Naive thymus-derived CD8-positive, alpha-beta T cell (primary cell): ENCODE data around the gene IPMK. TPM values are rescaled to one million over a fixed set of nuclear protein-coding genes. Genes with fewer than 3 reads are reported as not detected.
"Not testable (repeated sequence)": the region's sequence is repeated elsewhere in the genome, so short reads cannot be mapped to it uniquely, and the experiment has no call there.

Source experiments
- ATAC-seq, 2 donors: fragments of 150-1000 bp; cut with Tn5 transposase in 1 of 2; sonication (Bioruptor Pico), chemical (Tn5 transposase) in 1 of 2; 1 replicate in 1 of 2; 2 replicates in 1 of 2; pipeline ENCODE4 v1.10.0; 2021; ENCODE audit warnings: mild to moderate bottlenecking in 2 of 2, moderate library complexity in 2 of 2
- POLR2A ChIA-PET: fragments of 350-600 bp; sonication (Branson Sonifier 250); formaldehyde crosslinking; loops from one replicate; lab custom pipeline; 2021; ENCODE audit warnings: antibody characterized with exemption; lab: Charles Lee
- DNase-seq, 10 donors: peaks; one replicate each; pipeline versions ENCODE4 v3.0.0 to v3.0.0-alpha.2; 2020 to 2022
- H3K27ac Mint-ChIP-seq, 10 donors: one replicate each; pipeline ENCODE4 v1.8.0; 2020 to 2022; ENCODE audit warnings: mild to moderate bottlenecking in 10 of 10, mixed read lengths in 10 of 10, moderate library complexity in 4 of 10, inconsistent platforms in 1 of 10
- H3K27me3 Mint-ChIP-seq, 5 donors: one replicate each; pipeline ENCODE4 v1.8.0; 2021 to 2022; ENCODE audit warnings: mixed read lengths in 5 of 5
- H3K36me3 Mint-ChIP-seq, 3 donors: one replicate each; pipeline ENCODE4 v1.8.0; 2020 to 2022; ENCODE audit warnings: mixed read lengths in 3 of 3, mild to moderate bottlenecking in 2 of 3, inconsistent platforms in 1 of 3
- H3K4me1 Mint-ChIP-seq, 4 donors: one replicate each; pipeline ENCODE4 v1.8.0; 2021 to 2022; ENCODE audit warnings: mixed read lengths in 4 of 4
- H3K4me3 Mint-ChIP-seq, 10 donors: one replicate each; pipeline ENCODE4 v1.8.0; 2020 to 2022; ENCODE audit warnings: mild to moderate bottlenecking in 10 of 10, mixed read lengths in 10 of 10, moderate library complexity in 6 of 10, inconsistent platforms in 1 of 10
- H3K9me3 Mint-ChIP-seq, 9 donors: one replicate each; pipeline ENCODE4 v1.8.0; 2020 to 2022; ENCODE audit warnings: mixed read lengths in 9 of 9, mild to moderate bottlenecking in 3 of 9, inconsistent platforms in 1 of 9, moderate library complexity in 1 of 9
- polyA plus RNA-seq, 3 donors: library from polyadenylated mRNA; unstranded; fragments of 300-500 nt; fragmentation: Illumina TruSeq; gene quantifications; one replicate each; pipeline ENCODE4 v1.2.3, GENCODE V29; 2021
- total RNA-seq, 8 experiments: library from RNA in 2 of 8; stranded (reverse) in 2 of 8; gene quantifications; one replicate each; pipeline ENCODE4 v1.2.3 and lab custom pipeline; 2021 to 2026

Gene IPMK
- total and polyA plus RNA-seq, 5 experiments from 2014 or later: 1.6 to 7.1 (median 2.2) TPM

DNA sequence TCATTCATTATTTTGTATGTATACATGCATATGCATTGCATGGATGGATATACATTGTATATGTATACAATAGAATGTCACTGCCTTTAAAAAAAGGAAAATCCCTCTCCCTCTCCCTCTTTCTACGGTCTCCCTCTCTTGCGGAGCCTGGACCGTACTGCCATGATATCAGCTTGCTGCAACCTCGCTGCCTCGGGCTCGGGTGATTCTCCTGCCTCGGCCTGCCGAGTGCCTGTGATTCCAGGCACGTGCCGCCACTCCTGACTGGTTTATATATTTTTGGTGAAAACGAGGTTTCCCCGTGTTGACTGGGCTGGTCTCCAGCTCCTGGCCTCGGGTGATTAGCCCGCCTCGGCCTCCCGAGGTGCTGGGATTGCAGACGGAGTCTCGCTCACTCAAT, 24.4 kb downstream of the IPMK start:
- peaks cover 0 to 18% (median 12%) of the 10 kb centered on the region in 3 donors for H3K36me3 Mint-ChIP-seq
- peaks cover 20 to 49% (median 31%) of the 10 kb centered on the region in 4 donors for H3K4me1 Mint-ChIP-seq

DNA sequence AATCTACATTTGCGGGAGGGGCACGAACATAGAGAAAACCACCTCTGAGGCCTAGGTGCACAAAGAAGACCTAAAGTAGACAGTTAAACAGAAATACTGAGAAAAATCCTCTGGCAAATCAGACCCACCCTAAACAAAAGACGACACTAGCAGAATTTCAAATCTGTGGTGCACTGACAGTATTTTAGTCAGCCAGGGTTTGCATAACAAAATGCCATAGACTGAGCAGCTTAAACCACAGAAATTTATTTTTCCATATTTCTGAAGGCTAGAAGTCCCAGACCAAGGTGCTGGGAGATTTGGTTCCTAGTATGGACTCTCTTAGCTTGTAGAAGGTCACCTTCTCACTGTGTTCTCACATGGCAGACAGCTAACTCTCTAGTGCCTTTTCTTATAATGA, 26.3 kb downstream of the IPMK start:
- Mint-ChIP-seq H3K36me3 (peaks cover 0 to 29% (median 25%) of the 10 kb centered on the region in 3 donors), H3K27ac (peak overlapping the region in 2 of 10 donors; percentile 50 to 77), H3K4me3 (peak overlapping the region in 3 of 10 donors; percentile 5 to 23 (median 7)), H3K27me3 (no peaks in the 10 kb centered on the region), H3K9me3 (peaks cover 0 to 16% (median 7%) of the 10 kb centered on the region in 9 donors), H3K4me1 (peaks cover 21 to 54% (median 38%) of the 10 kb centered on the region in 4 donors)
- POLR2A ChIA-PET: no interaction called here
- DNase-seq: no peak
- no peak for ATAC-seq

More for the DNA sequence above, 24.4 kb downstream of the IPMK start:
- H3K4me3 Mint-ChIP-seq: no peak overlapping the region
- H3K27ac Mint-ChIP-seq: no peak overlapping the region
- POLR2A ChIA-PET: no interaction called here
- ATAC-seq (no peak), DNase-seq (no peak)
- H3K27me3 Mint-ChIP-seq: no peaks in the 10 kb centered on the region
- peaks cover 0 to 23% (median 7%) of the 10 kb centered on the region in 9 donors for H3K9me3 Mint-ChIP-seq

DNA sequence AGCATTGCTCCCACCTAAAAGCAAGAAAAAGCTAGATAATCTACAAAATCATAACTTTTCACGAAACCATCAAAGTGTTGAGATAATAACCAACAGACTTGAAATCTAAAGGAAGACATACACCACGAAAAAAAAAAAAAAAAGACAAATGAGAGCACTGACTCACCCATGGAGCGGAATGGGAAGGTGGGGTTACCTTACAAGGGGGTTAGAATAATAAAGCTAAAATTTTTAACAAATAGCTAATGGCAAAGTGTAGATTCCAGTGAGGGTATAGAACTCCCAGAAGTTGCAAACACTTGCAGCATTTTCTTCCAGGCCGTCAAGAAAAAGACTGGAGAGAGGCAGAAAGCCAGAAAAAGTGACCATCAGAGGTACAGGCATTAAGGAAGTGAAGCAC, 27.2 kb downstream of the IPMK start:
- ATAC-seq: no peak
- Mint-ChIP-seq H3K9me3 (peaks cover 0 to 12% (median 7%) of the 10 kb centered on the region in 9 donors), H3K27ac (peak overlapping the region in 5 of 10 donors; percentile 18 to 77 (median 50)), H3K4me1 (peaks cover 21 to 49% (median 38%) of the 10 kb centered on the region in 4 donors), H3K36me3 (peaks cover 0 to 35% (median 30%) of the 10 kb centered on the region in 3 donors), H3K4me3 (peak overlapping the region in 3 of 10 donors; percentile 13 to 28 (median 23)), H3K27me3 (no peaks in the 10 kb centered on the region)
- no peak for DNase-seq
- POLR2A ChIA-PET: no interaction called here

DNA sequence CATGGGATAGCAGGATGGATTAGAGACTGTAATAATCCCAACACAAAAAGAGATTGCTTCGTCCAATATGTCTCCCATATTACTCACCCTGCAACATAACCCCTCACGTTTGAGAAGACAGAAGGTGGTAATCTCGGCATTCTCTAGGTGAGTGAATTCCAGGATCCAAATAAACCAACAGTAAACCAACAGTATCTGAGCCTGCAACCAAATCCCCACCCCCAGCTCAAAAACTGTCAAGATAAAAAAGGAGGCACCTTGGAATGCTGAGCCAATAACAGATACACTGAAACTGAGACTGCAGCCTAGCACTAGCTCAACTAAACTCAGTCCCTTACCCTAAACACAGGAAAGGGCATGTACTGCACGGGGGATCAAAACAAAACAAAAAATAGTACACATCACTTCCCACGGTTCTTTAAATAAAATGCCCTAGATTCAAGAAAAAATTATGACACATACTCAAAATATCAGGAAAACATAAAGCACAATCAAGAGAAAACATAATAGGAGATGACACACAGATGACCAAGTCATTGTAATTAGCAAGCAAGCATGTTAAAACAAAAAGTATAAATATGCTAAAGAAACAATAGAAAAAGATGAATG, 28.0 kb downstream of the IPMK start:
- H3K4me3 Mint-ChIP-seq: peak overlapping the region in 2 of 10 donors; percentile 2 to 6
- peaks cover 0 to 42% (median 38%) of the 10 kb centered on the region in 3 donors for H3K36me3 Mint-ChIP-seq
- no peaks in the 10 kb centered on the region for H3K27me3 Mint-ChIP-seq
- peak overlapping the region in 2 of 10 donors; percentile 32 to 47 for H3K27ac Mint-ChIP-seq
- POLR2A ChIA-PET: no interaction called here
- DNase-seq: no peak
- peaks cover 21 to 51% (median 38%) of the 10 kb centered on the region in 4 donors for H3K4me1 Mint-ChIP-seq
- ATAC-seq: no peak
- peaks cover 0 to 11% (median 6%) of the 10 kb centered on the region in 9 donors for H3K9me3 Mint-ChIP-seq

DNA sequence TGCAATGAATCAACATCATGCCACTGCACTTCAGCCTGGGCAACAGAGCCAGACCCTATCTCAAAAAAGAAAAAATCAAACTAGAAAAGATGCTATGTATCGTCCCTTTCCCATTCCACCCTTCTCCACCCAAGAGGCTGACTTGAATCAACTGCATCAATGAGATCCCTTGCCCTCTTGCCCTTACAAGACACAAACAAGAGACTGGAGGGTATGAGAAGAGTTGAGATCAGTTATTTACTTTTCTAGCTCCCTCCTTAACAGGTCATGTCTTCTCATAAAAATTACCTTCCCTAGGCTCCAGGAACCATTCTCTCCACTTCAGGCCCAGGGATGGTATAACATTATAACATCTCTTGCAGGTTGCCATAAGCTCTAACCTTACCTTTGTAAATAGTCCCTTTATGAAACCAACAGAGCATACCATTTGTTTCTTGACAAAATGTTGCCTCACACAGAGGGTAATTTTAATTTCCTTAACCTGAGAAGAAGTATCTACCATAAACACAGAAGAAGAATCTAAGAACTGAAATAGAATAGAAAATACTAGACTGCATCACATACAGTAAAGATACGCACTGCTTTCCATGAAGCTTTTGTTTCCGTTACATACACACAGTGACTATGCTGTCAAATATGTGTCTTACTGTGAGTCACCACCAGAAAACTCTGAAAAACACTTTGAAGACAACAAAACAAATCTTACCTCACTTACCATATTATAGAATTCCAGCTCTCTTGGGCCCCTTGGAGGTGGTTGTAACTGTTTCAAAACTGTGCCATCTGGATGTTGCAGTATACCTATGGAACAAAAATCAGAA, 30.5 kb downstream of the IPMK start:
- Mint-ChIP-seq H3K4me3 (no peak overlapping the region), H3K9me3 (peaks cover 0 to 5% (median 0%) of the 10 kb centered on the region in 9 donors), H3K27ac (peak overlapping the region in 2 of 10 donors; percentile 19 to 31), H3K36me3 (peaks cover 4 to 57% (median 52%) of the 10 kb centered on the region in 3 donors), H3K27me3 (no peaks in the 10 kb centered on the region), H3K4me1 (peaks cover 26 to 54% (median 41%) of the 10 kb centered on the region in 4 donors)
- no peak for DNase-seq
- no peak for ATAC-seq
- POLR2A ChIA-PET: no interaction called here

DNA sequence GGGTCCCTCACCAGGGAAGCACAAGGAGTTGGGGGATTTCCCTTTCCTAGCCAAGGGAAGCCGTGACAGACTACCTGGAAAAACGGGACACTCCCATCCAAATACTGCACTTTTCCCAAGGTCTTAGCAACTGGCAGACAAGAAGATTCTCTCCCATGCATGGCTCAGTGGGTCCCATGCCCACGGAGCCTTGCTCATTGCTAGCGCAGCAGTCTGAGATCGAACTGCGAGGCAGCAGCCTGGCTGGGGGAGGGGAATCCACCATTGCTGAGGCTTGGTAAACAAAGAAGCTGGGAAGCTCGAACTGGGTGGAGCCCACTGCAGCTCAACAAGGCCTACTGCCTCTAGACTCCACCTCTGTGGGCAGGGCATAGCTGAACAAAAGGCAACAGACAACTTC, 37.8 kb downstream of the IPMK start:
- H3K4me3 Mint-ChIP-seq, H3K9me3 Mint-ChIP-seq, DNase-seq, H3K27ac Mint-ChIP-seq, H3K27me3 Mint-ChIP-seq, ATAC-seq, POLR2A ChIA-PET: not testable (repeated sequence)
- Mint-ChIP-seq H3K36me3 (peaks cover 13 to 86% (median 61%) of the 10 kb centered on the region in 3 donors), H3K4me1 (peaks cover 9 to 12% (median 12%) of the 10 kb centered on the region in 4 donors)

DNA sequence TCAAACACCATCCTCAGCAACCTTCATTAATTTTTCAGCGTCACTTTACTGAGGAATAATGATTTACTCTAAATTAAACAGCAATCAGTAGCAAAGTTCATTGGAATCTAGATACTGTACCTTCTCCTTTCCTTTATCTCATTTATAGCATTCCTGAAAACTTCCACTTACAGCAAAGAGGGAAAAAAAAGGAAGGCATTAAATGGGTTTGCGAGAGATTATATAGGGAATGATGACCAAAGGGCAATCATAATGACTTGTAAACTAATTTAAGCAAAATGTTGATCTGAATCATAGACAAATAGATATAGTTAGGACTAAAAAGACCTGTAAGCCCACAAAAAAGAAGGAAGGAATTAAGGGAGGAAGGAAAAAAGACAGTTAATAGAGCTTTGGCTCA, 42.0 kb downstream of the IPMK start:
- H3K27ac Mint-ChIP-seq: peak overlapping the region in 1 of 10 donors; percentile 58
- no peaks in the 10 kb centered on the region for H3K27me3 Mint-ChIP-seq
- no peak overlapping the region for H3K4me3 Mint-ChIP-seq
- H3K36me3 Mint-ChIP-seq: peaks cover under 1 to 58% (median 23%) of the 10 kb centered on the region in 3 donors
- peaks cover 0 to 4% (median 1%) of the 10 kb centered on the region in 4 donors for H3K4me1 Mint-ChIP-seq
- ATAC-seq: no peak
- H3K9me3 Mint-ChIP-seq: no peaks in the 10 kb centered on the region
- DNase-seq: no peak
- POLR2A ChIA-PET: no interaction called here

DNA sequence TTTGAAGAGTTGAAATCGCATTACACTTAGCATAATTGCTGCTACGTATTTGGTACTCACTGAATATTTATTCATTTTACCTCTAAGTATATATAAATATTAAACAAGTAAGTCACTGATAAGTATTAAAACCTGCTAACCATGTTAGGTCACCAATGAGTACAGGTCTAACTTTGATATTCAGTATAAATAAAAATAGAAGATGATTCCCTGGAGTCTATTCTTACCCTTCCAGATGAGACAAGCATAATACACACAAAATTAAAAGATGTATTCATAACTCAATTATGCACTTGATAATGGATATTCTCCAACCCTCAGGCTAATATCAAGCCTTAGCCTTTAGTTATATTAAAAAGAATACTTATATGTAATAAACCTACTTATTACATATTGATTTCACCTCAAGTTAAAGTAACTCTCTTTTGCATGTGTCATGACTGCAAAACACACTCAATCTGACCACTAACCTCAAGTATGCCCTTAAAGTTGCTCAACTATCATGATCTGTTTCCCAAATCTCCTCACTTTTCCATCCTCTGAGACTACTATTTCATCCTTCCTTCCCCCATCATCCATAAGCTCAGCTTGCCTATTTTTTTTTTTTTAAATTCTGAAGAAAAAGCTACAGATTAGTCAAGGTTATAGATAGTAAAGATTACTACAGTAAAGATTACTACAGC, 46.8 kb downstream of the IPMK start:
- ATAC-seq: no peak

DNA sequence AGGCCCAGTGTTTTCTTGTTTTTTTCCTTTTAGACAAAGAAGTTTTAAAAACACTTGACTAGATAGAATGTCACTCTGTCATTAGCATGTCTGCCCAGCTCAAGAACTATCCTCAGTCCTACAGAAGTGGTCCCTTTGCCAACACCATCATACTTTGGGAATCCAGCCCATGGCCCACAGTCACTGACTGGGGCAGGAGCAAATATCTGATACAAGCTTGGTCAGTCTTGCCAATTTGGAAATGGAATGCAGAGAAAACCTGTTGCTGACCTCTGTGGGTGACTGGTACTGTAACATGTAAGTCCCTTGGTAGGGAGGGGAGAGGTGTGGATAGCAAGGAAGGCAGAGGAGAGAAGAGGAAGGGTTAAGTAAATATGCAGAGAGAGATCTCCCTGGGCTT, 47.8 kb downstream of the IPMK start:
- Mint-ChIP-seq H3K36me3 (peaks cover 0 to 35% (median 5%) of the 10 kb centered on the region in 3 donors), H3K27ac (peak overlapping the region in 2 of 10 donors; percentile 30 to 51), H3K4me3 (no peak overlapping the region), H3K27me3 (no peaks in the 10 kb centered on the region), H3K4me1 (peaks cover 2 to 7% (median 4%) of the 10 kb centered on the region in 4 donors), H3K9me3 (no peaks in the 10 kb centered on the region)
- ATAC-seq: no peak
- POLR2A ChIA-PET: no interaction called here
- no peak for DNase-seq

More for the DNA sequence above, 46.8 kb downstream of the IPMK start:
- peaks cover 0 to 5% (median 2%) of the 10 kb centered on the region in 4 donors for H3K4me1 Mint-ChIP-seq
- H3K9me3 Mint-ChIP-seq: no peaks in the 10 kb centered on the region
- H3K4me3 Mint-ChIP-seq: no peak overlapping the region
- POLR2A ChIA-PET: no interaction called here
- no peaks in the 10 kb centered on the region for H3K27me3 Mint-ChIP-seq
- H3K36me3 Mint-ChIP-seq: peaks cover 0 to 35% (median 5%) of the 10 kb centered on the region in 3 donors
- peak overlapping the region in 1 of 10 donors; percentile 64 for H3K27ac Mint-ChIP-seq
- no peak for DNase-seq

DNA sequence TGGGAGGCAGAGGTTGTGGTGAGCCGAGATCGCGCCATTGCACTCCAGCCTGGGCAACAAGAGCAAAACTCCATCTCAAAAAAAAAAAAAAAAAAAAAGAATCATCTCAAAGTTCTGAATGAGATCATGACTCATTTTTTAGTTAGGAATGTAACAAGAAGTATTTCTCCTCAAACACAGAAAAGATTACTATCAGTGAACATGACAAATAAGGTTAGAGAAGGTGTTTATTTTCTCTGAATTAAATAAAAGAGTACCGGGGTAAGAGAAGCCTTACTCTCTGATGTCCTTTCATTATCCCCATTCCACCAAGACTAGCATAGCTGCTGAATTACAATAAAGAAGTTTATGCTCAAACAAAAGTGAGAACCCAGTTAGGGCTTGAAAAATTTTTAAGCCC, 50.1 kb downstream of the IPMK start:
- Mint-ChIP-seq H3K27ac (peak overlapping the region in 2 of 10 donors; percentile 31 to 51), H3K4me1 (peaks cover 9 to 20% (median 15%) of the 10 kb centered on the region in 4 donors), H3K4me3 (no peak overlapping the region), H3K36me3 (peaks cover 4 to 38% (median 10%) of the 10 kb centered on the region in 3 donors), H3K27me3 (no peaks in the 10 kb centered on the region), H3K9me3 (peaks cover 0 to 2% (median 0%) of the 10 kb centered on the region in 9 donors)
- ATAC-seq: no peak
- POLR2A ChIA-PET: no interaction called here
- no peak for DNase-seq

DNA sequence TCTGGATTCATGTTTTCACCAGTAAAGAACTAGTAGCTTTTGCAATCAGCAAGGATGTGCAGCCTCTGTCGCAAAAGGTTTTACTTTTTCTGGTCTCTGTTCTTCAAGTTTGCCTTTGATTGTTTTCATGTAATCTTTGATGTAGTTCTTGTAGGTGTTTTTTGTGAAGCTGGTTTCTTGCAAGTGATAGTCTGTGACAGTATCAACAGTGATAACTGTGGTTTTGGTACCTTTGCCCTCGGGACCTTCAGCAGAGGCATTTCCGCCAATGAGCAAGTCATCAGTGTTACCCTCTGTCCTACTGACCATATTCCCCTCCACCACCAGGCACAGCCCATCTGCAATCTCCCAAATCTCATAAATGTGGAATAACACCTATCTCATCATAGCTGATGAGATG, 55.1 kb downstream of the IPMK start:
- H3K4me3 Mint-ChIP-seq: peak overlapping the region in 8 of 10 donors; percentile 1 to 58 (median 22)
- DNase-seq: peak in 3 of 10 donors; percentile 22 to 49 (median 49)
- H3K27ac Mint-ChIP-seq: peak overlapping the region; percentile 56 to 94 (median 86)
- peaks cover 0 to 5% (median 0%) of the 10 kb centered on the region in 9 donors for H3K9me3 Mint-ChIP-seq
- H3K27me3 Mint-ChIP-seq: no peaks in the 10 kb centered on the region
- H3K4me1 Mint-ChIP-seq: peaks cover 16 to 36% (median 20%) of the 10 kb centered on the region in 4 donors
- peaks cover 4 to 42% (median 26%) of the 10 kb centered on the region in 3 donors for H3K36me3 Mint-ChIP-seq
- peak; percentile 54 to 74 for ATAC-seq
- POLR2A ChIA-PET: interaction anchor here (1.0 kb wide), 1 partner anchor 56 kb away, joined by 5 read pairs; the partner anchor contains the start of gene IPMK

DNA sequence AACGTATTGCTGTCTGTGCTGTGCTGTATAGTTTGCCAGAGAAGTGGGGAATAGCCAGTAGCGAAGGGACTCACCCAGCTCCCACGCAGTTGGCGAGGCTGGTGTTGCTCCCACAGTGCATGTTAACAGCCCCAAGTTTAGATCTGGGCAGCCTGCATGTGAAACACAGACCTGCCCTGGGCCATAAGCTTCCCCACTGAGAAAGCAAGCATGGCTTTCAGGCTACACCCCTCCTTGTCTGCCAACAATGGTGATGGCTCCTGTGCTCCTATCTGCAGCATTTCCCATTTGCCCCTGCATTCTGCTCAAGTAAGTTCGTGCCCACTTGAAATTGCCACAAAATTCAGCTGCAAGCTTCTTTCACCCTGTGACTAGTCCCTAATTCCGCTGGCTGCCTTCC, 57.5 kb downstream of the IPMK start:
- H3K4me3 Mint-ChIP-seq: no peak overlapping the region
- H3K27ac Mint-ChIP-seq: peak overlapping the region in 2 of 10 donors; percentile 19 to 50
- H3K27me3 Mint-ChIP-seq: no peaks in the 10 kb centered on the region
- H3K36me3 Mint-ChIP-seq: peaks cover 4 to 31% (median 29%) of the 10 kb centered on the region in 3 donors
- peaks cover 0 to 9% (median 0%) of the 10 kb centered on the region in 9 donors for H3K9me3 Mint-ChIP-seq
- ATAC-seq (no peak), DNase-seq (no peak)
- H3K4me1 Mint-ChIP-seq: peaks cover 17 to 36% (median 21%) of the 10 kb centered on the region in 4 donors
- POLR2A ChIA-PET: no interaction called here
